CD4-positive, alpha-beta T cell treated with Interferon alpha-2 for 1 hour (primary cell): ENCODE measurements around the gene DNAJC5.
"Not testable (repeated sequence)": the region's sequence is repeated elsewhere in the genome, so short reads cannot be mapped to it uniquely, and the experiment has no call there.

Source experiments
- DNase-seq, 2 donors: peaks; one replicate each; pipeline ENCODE4 v3.0.0-alpha.2; 2020 to 2022

The DNAJC5 gene

DNA sequence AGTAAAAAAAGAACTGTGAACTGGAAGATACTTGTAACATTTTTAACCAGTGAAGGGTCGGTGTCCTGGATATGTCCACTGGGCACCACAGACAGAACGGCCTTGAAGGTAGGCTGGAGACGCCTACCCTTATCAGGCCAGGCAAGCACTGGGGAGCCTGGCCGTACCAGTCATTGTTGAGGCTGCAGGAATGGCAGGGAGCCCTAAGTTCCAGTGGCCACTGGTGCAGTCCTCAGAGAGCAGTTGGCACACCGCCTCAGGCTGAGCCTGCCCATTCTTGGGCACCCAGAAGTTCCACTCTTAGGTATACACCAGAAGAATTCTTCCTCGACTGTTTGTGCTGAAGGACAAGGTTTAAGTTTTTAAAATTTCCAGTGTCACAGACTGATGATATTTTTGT lies 20.5 kb downstream of the DNAJC5 start:
- DNase-seq = no peak

DNA sequence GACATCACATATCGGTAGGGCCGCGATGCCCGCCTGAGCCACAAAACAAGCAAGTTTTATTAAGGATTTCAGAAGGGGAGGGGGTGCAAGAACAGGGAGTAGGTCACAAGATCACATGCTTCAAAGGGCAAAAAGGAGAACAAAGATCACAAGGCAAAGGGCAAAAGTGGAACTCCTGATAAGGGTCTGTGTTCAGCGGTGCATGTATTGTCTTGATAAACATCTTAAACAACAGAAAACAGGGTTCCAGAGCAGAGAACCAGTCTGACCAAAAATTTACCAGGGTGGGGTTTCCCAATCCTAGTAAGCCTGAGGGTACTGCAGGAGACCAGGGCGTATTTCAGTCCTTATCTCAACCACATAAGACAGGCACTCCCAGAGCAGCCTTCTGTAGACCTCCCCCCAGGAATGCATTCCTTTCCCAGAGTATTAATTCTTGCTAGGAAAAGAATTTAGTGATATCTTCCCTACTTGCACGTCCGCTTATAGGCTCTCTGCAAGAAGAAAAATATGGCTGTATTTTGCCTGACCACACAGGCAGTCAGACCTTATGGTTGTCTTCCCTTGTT lies 21.5 kb downstream of the DNAJC5 start:
- DNase-seq = not testable (repeated sequence)

DNA sequence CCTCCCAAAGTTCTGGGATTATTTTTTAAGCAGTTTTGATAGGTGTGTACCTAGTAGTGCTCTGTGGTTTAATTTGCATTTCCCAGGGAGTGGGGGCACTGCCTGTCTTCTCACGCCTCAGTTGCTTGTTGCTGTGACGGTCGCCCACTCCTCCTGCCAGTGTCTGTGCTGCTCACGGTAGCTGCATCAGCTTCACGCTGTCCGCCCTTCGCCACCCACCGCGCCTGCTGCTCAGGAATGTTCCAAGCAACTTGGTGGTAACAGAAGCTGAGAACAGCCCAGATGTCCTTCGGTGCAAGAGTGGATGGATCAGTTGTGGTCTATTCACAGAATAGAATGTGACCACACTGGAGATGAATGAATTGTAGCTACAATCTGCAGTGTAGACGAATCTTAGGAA lies 22.9 kb downstream of the DNAJC5 start:
- DNase-seq = no peak

DNA sequence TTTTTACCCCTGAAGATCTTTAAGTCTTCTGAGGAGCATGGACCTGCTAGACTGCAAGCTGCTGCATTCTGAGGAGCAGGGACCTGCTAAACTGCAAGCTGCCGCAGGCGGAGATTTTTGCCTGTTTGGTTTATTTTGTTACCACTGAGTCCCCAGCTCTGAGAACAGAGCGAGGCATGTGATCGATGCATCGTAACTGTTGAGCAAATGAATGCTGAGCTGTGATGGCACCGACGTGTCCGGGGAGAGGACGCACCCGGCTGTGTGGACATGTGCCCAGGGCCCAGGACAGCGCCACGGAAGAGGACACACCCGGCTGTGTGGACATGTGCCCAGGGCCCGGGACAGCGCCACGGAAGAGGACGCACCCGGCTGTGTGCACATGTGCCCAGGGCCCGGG lies 24.2 kb downstream of the DNAJC5 start:
- DNase-seq = no peak

DNA sequence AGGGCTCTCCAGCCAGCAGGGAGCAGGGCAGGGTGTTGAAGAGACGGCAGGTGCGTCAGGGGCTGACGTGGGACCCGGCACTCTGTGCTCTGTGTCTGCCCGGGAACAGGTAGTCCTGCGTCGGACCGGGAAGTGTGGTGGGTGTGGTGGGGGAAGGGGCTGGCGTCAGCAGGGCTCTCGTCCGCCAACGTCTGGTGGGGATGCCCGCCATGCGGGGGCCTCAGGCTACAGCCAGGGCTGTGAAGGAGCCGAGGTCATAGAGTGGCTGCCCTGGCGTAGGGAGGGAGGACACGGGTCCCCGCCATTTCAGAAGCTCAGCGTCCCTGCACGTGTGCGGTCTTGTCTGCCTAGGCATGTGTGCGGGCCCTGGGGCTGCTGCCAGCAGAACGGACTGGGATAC lies 25.3 kb downstream of the DNAJC5 start:
- DNase-seq = no peak

DNA sequence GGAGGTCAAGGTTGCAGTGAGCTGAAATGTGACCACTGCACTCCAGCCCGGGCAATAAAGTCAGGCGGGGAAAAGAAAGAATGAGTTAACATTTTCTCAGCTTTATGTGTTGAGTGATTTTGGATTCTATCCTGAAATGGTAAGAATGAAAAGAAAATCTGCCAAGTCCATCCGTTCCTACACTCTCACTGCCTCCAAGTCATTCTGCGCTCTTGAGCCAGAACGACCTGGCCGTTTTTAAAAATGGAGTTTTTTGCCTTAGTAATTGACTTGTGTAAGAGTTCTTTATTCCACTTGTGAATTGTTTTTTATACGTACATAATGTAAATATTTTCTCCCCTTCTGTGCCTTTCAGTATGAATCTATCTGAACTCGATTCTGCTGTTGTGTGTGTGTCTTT lies 28.7 kb downstream of the DNAJC5 start:
- DNase-seq = no peak

DNA sequence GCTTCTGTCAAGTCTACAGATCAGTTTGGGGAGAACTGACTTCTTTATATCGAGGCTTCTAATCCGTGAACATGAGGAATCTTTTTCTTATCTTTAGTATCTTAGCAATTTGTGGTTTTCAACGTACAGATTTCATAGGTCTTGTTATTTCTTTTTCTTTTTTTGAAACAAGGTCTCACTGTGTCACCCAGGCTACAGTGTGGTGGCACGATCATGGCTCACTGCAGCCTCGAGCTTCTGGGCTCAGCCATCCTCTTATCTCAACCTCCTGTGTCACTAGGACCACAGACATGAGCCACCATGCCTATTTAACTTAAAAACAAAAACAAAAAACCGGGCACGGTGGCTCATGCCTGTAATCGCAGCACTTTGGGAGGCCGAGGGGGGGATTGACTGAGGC lies 29.3 kb downstream of the DNAJC5 start:
- DNase-seq = no peak

- no peak for DNase-seq
Observed at GRCh38 chr20:63926298-63926697, 31.4 kb downstream of the DNAJC5 start.

DNA sequence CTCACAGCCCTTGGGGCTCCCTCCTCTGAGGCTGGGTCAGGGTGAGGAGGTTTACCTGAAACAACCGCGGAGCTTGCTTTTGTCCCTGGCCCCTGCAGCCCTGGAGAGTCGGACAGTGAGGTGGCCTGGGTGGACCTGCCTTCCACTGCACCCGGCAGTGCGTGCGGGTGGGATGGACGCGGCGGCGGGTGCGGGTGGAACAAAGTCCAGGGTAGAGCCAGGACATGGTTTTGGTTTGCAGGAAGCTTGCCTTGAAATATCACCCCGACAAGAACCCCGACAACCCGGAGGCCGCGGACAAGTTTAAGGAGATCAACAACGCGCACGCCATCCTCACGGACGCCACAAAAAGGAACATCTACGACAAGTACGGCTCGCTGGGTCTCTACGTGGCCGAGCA lies 34.1 kb downstream of the DNAJC5 start:
- DNase-seq = no peak

DNA sequence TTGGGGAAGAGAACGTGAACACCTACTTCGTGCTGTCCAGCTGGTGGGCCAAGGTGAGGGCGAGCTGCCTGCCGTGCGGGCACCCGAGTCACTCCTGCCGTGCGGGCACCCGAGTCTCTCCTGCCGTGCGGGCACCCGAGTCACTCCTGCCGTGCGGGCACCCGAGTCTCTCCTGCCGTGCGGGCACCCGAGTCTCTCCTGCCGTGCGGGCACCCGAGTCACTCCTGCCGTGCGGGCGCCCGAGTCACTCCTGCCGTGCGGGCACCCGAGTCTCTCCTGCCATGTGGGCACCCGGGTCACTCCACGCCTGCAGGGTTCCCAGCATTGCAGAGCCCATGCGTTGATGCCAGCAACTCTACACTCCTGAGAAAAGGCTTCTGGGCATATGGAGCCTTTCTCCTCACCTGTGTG lies 34.6 kb downstream of the DNAJC5 start:
- DNase-seq = not testable (repeated sequence)

GRCh38 chr20:63930971-63931553 lies 36.1 kb downstream of the DNAJC5 start:
- DNase-seq = no peak

GRCh38 chr20:63931735-63932134 lies 36.8 kb downstream of the DNAJC5 start:
- DNase-seq = no peak

- DNase-seq = no peak
Observed at GRCh38 chr20:63932606-63933160, 37.8 kb downstream of the DNAJC5 start.

- DNase-seq = no peak
Observed at GRCh38 chr20:63933646-63934045, 38.7 kb downstream of the DNAJC5 start.

- DNase-seq = no peak
Observed at GRCh38 chr20:63934271-63935068, 39.5 kb downstream of the DNAJC5 start.

GRCh38 chr20:63935447-63935846 lies 40.5 kb downstream of the DNAJC5 start:
- DNase-seq = no peak

GRCh38 chr20:63937596-63937995 lies 42.7 kb downstream of the DNAJC5 start:
- no peak for DNase-seq

DNA sequence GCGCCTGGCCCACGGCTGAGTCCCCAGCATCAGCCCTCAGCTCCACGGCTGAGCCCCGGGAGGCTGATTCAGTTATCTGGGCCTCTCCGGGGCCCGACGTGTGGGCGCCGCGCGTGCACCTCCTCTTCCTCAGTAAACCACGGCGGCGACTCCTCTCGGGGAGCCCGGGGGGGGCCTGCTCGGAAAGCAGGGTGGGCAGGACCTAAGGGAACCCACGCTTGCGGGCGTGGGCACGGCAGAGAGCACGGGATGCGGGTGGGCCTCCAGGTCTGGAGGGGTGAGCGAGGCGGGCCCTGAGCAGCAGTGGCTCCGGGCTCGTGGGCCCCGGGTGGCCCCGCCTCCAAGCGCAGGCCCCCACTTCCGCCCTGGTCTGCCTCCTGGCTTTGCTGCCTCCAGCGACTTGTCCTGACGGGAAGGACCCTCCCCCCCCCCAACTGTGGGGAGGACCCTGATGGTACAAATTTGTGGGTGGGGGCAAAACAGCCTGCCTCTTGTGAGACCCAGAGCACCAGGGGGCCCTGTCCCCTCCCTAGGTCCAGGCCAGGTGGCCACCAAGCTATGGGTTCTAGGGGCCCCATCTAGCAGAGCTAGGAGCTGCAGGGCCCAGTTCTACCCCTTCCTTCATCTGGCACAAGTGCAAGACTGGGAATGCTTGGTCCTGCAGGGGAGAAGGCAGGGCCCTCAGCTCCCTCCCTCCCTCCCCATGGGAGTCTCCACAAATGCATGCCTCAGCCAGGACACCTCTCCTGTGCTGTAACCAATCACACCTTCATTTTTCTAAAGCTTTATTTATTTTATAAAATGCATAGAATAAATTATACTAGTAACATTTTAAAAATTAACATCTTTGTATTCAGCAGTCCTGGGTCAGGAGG lies 44.4 kb downstream of the DNAJC5 start:
- peak in 1 of 2 donors; percentile 24 for DNase-seq

DNA sequence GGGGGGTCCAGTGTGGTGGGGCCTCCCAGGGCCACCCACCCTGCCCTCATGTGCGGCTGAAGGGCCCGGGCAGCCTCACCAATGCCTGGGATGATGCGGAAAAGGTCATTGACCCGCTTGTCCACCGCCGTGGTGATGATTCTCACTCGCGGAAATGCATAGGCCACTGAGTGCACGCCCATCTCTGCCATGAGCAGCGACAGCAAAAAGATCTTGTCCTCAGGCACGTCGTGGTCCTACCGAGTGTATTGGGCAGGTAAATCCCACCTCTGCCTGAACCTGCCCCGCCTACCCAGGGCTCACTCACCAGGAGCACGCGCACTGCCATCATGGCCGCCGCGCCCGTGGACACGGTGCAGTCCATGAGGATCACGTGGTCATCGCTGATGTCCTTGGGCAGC lies 45.1 kb downstream of the DNAJC5 start:
- DNase-seq = no peak

DNA sequence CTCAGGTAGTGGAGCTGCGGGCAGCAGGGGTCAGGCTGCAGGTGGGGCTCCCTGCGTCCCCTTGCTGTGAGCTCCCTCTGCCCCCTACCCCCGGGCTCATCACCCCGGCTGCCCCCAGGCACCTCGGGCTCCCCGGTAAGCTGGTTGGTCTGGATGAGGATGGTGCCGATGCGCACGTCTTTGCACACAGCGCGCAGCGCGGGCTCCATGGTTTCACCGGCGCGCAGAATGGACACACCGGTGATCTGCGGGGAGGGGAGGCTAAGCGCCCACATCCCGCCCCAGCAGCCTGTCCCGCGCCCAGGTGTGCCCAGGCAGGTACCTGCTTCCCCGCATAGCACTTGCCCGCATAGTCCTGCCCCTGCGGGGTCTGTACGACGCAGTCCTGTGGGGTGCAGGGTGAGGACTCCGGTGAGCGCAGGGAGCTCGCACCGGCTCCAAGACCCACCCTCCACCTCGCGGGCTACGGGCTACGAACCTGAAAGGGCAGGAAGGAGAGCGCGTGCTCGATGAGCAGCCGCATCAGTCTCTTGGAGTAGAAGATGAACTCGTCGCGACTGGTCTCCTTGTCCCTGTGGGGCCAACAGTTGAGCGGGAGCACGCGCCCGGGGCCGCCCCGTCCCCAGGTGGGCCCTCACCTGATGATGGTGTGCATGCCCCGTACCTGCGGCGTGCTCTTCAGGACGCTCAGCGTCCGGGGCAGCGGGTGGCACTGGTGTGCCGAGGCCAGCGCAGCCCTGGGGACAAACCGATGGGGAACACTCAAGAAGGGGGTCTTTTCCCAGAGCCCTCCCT lies 45.7 kb downstream of the DNAJC5 start:
- DNase-seq = no peak

DNA sequence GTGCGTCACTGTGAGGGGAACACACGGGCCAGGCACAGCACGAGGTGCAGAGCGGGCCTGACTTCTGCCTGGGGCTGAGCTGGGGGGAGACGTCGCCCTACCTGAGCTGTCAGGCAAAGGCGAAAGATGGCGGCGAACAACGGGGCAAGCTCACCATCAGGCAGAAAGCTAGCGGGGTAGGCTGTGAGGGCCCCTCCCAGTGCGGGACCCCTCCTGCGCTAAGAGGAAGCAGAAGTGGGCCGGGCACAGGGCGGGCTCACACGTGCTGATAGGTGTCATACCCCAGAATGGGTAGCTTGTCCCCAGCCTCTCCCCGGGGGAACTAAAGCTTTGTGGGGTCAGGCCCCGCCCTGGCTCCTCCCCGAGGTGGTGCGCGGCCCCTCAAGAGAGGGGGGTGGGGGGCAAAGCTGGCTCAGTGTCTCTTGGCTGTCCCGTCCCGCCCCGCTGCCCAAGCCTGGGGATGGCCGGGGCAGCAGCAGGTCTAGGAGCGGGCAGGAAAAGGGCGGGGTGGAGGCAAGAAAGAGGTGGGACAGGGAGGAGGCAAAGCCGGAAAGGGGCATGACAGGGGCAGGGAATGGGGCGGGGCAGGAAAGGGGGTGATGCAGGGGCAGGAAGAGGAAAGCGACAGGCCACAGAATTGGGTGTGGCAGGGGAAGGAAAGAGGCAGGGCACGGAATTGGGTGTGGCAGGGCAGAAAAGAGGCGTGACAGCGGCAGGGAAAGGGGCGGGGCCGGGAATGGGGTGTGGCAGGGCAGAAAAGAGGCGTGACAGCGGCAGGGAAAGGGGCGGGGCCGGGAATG lies 46.6 kb downstream of the DNAJC5 start:
- DNase-seq = peak; percentile 84 to 89
